HG03442 (cell line): Measurements from ENCODE around the gene PCNX2.

Experiments
- ATAC-seq: cut with Tn5 transposase; IDR thresholded peaks from one replicate; pipeline ENCODE4 v1.9.1; 2021; ENCODE audit warnings: mild to moderate bottlenecking, moderate library complexity; ENCODE audit not compliant: unreplicated experiment

Gene PCNX2, protein sequence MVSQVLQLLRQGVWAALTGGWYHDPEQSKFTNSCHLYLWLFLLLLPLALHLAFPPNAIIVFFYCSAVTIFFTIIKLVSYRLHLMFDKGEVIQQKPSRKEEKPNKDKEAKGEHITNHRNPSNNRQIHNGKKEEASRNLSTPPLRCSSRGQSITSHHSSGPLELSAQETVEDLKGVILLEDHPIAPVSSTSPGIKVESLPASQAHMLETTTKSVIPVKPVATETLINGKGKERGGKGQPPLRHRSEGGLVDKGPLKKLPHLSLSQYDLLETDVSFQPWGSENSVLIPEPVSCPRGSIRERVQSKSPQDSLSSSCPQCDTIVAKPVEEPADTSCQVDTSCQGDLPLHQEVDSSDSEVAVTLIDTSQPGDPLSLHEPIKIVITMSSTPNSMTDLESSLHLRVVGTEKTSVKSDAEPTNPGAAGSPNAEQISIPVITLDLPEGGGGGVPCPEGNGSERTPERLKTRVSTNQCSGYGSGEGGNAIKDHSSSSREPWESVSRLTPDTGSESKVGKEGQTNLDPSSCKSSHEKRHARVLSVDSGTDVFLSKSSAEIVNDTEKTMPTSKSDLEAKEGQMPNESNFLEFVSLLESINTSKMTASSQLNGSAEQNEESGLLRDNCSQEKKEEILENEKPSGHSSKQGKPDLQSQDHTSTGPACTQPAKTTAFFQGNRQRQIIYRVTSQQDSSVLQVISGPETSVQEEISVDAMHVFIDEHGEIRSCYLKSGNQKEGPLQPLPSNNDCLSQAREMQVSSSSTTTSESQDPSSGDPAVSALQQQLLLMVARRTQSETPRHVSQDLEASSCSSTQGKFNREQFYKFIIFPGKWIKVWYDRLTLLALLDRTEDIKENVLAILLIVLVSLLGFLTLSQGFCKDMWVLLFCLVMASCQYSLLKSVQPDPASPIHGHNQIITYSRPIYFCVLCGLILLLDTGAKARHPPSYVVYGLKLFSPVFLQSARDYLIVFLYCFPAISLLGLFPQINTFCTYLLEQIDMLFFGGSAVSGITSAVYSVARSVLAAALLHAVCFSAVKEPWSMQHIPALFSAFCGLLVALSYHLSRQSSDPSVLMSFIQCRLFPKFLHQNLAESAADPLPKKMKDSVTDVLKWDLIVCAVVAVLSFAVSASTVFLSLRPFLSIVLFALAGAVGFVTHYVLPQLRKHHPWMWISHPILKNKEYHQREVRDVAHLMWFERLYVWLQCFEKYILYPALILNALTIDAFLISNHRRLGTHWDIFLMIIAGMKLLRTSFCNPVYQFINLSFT (N-terminal part only)

DNA sequence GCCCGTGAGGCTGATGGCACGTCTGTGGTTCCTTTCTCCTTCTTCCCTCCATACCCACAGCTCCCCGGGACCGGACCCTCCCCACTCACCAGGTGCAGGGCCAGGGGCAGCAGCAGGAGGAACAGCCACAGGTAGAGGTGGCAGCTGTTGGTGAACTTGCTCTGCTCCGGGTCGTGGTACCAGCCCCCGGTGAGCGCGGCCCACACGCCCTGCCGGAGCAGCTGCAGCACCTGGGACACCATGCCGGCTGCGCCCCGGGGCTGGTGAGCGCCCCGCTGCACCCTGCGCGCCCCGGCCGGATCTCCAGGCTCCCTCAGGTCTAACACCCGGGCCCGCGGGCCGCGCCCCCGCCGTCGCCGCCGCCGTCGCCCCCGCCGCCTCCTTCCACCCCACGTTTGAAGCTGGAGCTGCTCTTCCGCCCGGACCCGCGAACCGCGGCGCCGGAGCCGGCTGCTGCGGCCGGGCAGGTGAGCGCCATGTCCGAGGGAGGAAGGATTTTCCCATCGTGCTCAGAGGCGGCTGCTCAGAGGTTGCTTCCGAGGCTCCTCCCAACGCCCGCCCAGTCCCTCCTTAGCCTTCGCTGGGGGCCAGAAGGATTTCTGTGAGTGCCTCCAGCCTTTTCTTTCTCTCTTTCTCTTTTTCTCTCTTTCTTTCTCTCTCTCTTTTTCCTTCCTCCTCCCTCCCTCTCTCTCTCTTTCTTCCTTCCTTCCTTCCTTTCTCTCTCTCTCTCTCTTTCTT lies at the start of gene PCNX2:
Gene PCNX2 (minus strand): TSS at position 489 of the 738 bp plus-strand sequence. CDS start 247 bp downstream, at position 242.
- ATAC-seq, result peak; percentile 93

DNA sequence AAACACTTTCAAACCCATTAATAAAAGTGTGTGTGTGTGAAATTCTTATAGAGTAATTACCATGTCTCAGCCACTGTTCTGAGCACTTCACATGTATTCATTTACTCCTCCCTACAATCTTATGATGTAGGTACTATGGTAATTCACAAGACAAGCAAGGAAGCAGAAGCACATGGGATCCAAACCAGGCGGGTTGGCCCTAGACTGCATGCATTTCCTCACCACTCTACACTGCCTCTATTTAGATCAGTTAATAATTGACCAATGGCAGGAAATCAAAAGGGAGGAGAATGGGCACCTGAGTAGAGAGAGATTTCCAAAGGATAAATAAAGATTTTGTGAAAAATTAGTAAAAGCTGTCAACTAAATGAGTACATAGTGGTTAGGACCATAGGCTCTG lies 47.7 kb upstream of the PCNX2 start:
- no peak for ATAC-seq

DNA sequence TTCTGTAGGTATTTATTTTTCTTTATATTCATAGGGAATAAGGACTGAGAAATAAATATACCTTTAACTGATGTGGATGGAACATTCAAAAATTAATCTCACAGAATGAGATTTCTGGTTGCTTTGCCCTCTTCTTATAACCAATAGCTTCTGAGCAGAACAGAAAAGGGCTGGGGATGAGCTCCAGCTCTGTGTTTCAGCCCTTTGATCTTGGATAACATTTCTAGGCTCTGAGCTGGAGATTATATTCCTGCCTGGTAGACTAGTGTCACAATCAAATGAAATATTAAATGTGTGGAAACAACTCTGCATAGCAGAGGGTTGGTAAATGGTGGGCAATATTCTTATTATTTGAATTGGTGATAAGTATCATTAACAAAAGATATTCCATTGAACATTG lies 46.6 kb upstream of the PCNX2 start:
- ATAC-seq, result no peak

DNA sequence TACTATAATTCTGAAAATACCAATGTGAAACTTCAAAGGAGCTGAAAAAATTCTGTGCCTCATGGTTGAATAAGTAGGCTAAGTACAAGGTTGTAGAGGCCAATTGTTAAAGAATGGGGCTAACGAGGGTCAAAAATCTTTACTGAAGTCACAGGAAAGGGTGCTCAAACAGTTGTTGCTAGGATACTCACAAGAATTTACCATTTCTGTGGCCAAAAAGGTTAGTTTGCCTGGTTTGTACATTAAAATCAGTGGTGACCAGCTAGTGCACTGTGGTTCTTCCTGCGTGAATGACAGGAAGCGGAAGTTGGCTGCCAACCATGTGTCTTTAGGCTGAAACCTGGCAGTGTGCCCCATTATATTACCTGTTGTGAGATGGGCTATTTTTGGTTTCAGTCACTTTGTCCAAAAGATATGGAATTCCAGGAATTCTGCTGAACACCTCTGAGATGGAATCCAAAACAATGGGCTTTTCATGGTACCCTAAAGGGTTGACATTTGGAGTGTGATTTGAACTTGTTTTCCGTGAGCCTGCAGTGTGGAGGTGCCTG lies 45.5 kb upstream of the PCNX2 start:
- ATAC-seq, result no peak

DNA sequence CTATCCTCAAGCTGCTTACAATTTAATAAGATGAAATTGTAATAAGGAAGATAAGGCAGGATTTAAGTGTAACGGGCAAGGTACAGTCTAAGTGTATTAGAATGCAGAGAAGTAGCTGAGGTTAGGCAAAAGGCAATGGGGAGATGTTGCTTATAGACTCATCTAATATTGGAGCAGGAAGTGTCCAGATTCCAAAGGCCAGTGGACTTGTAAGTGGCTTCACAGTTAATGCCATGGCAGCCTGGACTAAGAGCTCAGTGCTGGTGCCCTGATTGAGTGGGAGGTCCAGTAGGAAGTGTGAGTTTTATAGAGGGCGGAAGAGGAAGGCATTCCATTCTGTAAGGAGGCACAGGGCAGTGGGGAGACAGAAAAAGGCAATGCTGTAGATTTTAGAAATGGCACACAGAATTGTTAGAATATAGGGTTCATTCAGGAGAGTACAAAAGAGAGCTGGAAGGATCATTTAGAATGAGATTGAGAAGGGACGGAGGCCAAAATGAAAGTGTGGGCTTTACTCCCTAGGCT lies 44.6 kb upstream of the PCNX2 start:
- ATAC-seq, result no peak

DNA sequence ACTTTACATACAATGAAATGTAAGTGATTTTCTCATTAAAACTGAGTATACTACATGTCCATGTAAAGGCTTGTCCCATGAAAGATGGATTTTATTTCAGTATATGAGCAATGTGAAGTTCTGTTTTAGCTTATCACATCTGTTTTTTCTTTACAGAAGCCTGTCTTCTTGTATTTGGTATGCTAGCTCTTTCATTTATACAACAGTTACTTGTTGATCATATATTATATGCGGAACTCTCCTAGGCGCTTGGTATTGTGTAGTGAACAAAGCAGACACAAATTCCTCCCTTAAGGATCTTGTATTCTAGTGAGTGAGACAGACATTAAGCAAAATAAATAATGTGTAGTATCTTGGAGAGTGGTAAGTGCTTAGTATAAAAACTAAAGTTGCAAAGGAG lies 42.6 kb upstream of the PCNX2 start:
- ATAC-seq, result no peak

DNA sequence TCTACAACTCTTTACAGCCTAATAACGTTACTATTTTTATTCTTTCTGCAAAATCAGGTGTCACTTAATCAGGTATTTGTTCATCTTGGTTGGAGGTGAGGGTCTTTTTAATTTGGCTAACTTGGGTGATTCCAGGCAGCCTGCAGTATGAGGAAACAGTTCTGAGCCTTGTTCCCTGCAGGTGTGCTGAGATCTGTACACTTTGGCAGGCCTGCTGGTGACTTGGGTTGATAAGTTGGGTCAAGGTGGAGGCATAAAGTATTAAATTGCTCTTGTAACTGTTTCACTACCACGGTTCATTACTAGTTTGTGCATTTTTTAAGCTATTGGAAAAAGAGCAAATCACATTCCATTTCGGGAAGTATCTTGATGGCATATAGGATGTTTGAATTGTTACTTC lies 42.0 kb upstream of the PCNX2 start:
- no peak for ATAC-seq

DNA sequence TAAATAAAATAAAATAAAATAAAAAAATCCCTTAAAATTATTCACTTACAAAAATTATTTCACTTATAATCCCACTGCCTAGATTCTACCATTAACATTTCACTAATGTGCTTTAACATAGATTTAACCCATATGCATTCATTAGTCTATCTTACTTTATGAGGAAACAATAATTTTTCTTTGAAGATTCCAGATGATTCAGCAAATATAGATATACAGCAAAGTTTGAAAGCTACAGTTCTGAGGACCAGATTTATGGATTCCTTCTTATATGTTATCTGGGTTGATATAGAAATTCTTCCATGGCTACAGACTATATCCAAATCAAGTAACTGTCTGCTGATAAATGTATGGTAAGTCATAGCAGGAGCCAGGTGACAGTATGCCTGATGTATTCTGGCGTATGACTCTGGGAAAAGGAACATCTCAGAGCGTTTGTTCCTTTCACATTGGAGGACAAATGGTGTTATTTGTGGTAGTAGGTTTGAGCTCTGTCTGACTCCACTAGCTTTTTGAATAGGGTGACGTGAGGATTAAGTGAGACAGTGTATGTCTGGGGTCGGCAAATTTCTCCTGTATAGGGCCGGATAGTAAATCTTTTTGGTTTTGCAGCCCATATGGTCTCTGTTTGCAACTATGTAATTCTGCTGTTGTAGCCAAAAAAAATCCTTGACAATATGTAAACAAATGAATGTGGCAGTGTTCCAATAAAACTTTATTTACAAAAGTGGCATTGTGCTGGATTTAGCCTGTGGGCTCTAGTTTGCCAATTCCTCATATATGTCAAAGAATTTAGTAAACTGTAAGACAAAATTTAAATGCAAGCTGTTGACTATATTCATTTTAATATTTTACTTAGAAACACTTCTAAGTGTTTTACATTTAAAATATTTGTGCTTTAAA lies 41.3 kb upstream of the PCNX2 start:
- ATAC-seq, result no peak

DNA sequence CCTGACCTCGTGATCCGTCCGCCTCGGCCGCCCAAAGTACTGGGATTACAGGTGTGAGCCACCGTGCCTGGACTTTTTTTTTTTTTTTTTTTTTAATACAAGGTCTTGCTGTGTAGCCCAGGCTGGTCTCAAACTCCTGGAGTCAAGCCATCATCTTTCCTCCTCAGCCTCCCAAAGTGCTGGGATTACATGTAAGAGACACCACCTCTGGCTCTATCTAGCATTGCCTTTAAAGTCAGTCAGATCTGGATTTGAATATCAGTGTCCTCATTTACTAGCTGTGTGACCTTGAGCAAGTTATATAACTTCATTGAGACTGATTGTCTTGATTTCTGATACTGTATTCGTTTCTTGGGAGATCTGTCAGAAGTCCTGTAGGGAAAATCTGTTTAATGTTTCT lies 38.6 kb upstream of the PCNX2 start:
- no peak for ATAC-seq

DNA sequence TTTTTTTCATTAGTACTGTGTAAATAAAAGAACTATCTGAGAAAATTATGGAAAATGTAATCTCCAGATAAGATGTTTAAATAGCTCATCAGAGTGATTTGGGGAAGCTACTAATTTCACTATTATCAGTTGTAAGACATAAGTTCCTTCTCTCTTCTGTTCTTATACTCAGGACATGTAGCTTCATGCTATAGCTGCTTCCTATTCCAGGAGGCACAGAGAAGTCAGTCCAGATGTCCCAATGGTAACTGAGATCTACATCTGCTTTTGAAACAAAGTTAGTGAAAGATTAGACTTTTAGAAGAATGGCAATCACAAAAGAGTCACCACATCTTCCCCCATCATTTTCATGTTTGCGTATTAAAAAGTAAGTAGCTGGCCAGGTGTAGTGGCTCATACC lies 37.6 kb upstream of the PCNX2 start:
- no peak for ATAC-seq

DNA sequence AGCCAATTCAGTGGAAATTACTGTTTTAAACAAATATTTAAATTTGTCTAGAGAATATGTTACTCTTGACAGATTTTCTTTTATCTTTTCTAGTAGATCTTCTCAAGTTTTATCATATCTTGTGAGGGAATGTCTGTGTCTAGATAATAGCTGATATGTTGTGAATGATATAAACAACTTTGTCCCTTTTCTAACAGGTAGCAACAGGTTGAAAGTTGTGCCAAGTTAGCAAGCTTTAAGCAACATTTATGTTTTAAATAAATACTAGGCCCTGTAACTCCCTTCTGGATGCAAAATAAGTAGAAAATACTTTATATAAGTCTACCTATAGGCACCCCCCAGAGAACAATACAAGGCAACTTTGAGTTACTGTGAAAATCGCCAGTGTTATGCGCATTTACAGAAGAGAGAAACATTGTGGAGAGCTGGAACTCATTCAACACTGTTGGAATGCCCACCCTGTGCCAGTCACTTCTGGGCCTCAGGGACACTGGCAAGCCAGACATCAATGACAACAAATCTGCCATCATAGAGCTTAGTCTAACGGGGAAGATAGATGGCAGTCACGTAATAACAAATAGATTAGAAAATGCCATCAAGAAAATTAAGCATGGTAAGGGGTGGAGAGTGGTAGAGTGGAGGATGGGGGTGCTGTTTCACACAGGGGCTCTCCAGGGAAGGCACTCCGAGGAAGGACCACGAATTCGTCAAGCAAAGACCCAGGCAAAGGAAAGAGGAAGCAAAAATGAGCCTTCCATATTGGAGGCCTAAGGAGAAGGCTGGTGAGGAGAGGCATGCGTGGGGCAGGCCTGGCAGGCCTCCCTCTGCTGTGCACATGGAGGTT lies 36.4 kb upstream of the PCNX2 start:
- no peak for ATAC-seq

DNA sequence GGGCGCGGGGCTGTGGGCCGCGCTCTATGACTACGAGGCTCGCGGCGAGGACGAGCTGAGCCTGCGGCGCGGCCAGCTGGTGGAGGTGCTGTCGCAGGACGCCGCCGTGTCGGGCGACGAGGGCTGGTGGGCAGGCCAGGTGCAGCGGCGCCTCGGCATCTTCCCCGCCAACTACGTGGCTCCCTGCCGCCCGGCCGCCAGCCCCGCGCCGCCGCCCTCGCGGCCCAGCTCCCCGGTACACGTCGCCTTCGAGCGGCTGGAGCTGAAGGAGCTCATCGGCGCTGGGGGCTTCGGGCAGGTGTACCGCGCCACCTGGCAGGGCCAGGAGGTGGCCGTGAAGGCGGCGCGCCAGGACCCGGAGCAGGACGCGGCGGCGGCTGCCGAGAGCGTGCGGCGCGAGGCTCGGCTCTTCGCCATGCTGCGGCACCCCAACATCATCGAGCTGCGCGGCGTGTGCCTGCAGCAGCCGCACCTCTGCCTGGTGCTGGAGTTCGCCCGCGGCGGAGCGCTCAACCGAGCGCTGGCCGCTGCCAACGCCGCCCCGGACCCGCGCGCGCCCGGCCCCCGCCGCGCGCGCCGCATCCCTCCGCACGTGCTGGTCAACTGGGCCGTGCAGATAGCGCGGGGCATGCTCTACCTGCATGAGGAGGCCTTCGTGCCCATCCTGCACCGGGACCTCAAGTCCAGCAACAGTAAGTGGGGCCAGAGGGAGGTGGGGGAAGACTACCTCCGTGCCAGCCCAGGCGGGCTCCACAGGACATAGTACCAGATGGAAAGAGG lies 32.8 kb upstream of the PCNX2 start:
- peak; percentile 19 for ATAC-seq

DNA sequence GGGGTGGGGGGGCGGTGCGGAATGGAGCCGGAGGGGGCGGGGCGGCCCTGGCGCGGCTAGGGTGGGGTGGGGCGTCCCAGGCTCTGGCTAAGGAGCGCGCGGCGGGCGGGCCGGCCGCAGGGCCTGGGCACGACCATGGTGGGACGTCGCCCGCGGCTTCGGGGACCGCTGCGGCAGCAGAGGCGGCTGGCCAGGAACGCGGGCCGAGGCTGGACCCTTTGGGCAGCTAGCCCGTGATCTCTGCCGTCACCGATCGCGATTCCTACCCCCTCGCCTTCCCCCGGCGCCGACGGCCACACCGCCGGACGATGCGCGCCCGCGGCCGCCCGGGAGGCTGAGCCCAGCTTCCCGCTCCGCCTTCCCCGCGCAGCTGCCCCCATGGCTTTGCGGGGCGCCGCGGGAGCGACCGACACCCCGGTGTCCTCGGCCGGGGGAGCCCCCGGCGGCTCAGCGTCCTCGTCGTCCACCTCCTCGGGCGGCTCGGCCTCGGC lies 32.2 kb upstream of the PCNX2 start, which contains the start of gene MAP3K21:
Gene MAP3K21 (plus strand): TSS at position 74 of the 491 bp plus-strand sequence. CDS start 305 bp downstream, at position 379.
- peak; percentile 45 for ATAC-seq

DNA sequence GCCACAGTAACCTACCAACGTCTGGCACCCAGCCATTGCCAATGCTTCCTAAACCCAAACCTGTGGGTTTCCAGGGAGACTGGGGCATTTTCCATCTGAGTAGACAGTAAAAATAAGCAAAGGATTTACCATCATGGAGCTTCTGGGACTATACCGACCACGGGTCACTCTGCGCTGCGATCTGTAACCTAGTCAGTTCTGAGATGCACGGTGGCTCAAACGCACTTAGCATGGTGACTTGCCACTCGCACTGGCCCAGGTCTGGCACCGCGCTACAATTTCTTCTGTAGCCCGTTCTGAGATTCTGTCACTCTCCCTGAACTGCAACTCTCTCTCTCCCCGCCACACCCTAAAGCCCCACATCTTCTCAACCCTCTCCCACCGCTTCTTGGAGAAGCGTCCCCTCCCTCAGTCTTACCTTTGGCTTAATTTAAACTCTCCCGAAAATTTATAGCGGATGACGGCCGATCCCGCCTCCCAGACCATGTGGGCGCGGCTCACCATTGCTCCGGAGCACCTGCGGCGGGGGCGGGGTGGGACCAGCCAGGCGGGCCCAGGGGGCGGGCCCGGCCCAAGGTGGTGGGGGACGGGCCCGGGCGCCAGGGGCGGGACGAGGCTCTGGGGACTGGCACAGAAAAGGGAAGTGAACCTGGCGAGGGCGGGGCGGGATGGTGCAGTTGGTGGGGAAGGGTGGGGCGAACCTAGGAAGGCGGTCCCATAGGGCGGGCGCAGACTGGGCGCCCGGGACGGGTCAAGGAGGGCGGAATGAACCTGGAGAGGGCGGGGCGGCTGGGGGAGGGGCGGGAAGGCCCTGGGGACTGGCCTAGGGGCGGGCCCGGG lies 31.5 kb upstream of the PCNX2 start:
- peak; percentile 88 for ATAC-seq

DNA sequence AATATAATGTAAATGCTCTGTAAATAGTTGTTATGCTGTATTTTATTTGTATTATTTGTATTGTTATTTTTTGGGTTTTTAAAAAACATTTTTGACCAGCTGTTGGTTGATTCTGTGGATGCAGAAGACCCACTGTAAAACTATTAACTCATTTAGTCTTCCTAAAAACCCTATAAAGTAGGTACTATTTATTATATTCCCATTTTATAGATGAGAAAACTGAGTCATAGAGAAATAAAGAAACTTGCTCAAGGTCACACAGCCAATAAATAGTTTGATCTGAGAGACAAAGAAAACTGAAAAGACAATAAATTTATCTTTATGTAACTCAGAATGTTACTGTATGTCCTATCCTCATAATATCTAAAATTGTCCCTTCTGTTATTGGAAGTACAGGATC lies 30.8 kb upstream of the PCNX2 start:
- no peak for ATAC-seq

DNA sequence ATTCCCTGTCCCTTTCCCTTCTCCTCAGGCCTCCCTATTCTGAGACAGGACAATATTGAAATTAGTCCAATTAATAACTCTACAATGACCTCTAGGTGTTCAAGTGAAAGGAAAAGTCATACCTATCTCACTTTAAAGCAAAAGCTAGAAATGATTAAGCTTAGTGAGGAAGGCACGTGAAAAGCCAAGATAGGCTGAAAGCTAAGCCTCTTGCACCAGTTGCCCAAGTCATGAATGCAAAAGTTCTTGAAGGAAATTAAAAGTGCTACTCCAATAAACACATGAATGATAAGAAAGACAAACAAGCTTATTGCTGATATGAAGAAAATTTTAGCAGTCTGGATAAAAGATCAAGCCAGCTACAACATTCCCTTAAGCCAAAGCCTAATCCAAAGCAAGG lies 28.2 kb upstream of the PCNX2 start:
- ATAC-seq, result no peak
